ENCODE results near the gene RASL11A.
A peak's percentile ranks its signal among the peaks of the same experiment; 100 is the strongest.

The RASL11A gene

DNA sequence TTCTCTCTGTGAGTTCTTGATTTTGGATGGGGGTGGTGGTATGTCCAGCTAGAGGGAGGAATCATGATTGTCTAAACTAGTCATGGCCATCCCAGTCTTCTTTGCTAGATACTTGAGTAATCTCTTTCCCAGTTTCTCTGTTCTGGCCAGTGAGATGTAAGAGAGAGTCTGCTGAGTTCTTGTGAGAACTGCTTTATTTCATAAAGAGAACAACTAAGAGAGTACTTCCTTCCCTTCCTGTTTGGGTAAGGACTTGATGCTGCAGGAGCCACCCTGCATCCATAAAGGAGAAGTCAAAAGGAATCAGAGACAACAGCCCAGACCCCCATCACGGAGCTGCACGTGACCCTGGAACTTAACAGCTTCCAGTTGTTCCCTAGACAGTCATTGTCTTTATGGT lies 3.0 kb upstream of the RASL11A start:
- DNase-seq (ENCODE audit: extremely low read depth, low read depth), result no peak
- no peak for TF ChIP-seq CTCF (IDR thresholded peaks at IDR 0.05; ENCODE audit: low read depth, low read length)

- no peak for DNase-seq (ENCODE audit: extremely low read depth, low read depth)
- TF ChIP-seq CTCF (IDR thresholded peaks at IDR 0.05; ENCODE audit: low read depth, low read length), result no peak
Observed at GRCh38 chr13:27269114-27269665, 1.4 kb upstream of the RASL11A start.

GRCh38 chr13:27271570-27272096 lies 1.0 kb downstream of the RASL11A start:
- TF ChIP-seq CTCF (IDR thresholded peaks at IDR 0.05; ENCODE audit: low read depth, low read length), result no peak
- DNase-seq (ENCODE audit: extremely low read depth, low read depth), result no peak

GRCh38 chr13:27273658-27274425 lies 3.2 kb downstream of the RASL11A start:
- TF ChIP-seq CTCF (IDR thresholded peaks at IDR 0.05; ENCODE audit: low read depth, low read length), result no peak
- DNase-seq (ENCODE audit: extremely low read depth, low read depth), result no peak

GRCh38 chr13:27274631-27275030 lies 4.0 kb downstream of the RASL11A start:
- DNase-seq (ENCODE audit: extremely low read depth, low read depth), result no peak
- TF ChIP-seq CTCF (IDR thresholded peaks at IDR 0.05; ENCODE audit: low read depth, low read length), result no peak

- DNase-seq (ENCODE audit: extremely low read depth, low read depth), result peak; percentile 74
- TF ChIP-seq CTCF (IDR thresholded peaks at IDR 0.05; ENCODE audit: low read depth, low read length), result no peak
Observed at GRCh38 chr13:27276188-27276587, 5.6 kb downstream of the RASL11A start.

GRCh38 chr13:27279506-27279905 lies 8.9 kb downstream of the RASL11A start:
- no peak for DNase-seq (ENCODE audit: extremely low read depth, low read depth)
- no peak for TF ChIP-seq CTCF (IDR thresholded peaks at IDR 0.05; ENCODE audit: low read depth, low read length)
